ENCODE results near the gene MYO3B.

- TF ChIP-seq POLR2A (IDR thresholded peaks at IDR 0.05): no peak
- TF ChIP-seq, protein P1, sequence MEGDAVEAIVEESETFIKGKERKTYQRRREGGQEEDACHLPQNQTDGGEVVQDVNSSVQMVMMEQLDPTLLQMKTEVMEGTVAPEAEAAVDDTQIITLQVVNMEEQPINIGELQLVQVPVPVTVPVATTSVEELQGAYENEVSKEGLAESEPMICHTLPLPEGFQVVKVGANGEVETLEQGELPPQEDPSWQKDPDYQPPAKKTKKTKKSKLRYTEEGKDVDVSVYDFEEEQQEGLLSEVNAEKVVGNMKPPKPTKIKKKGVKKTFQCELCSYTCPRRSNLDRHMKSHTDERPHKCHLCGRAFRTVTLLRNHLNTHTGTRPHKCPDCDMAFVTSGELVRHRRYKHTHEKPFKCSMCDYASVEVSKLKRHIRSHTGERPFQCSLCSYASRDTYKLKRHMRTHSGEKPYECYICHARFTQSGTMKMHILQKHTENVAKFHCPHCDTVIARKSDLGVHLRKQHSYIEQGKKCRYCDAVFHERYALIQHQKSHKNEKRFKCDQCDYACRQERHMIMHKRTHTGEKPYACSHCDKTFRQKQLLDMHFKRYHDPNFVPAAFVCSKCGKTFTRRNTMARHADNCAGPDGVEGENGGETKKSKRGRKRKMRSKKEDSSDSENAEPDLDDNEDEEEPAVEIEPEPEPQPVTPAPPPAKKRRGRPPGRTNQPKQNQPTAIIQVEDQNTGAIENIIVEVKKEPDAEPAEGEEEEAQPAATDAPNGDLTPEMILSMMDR (IDR thresholded peaks at IDR 0.05): no peak
These were observed 376.5 kb downstream of the MYO3B start for GRCh38 chr2:170554278-170554955.

Data from body of pancreas (tissue), 4 donors.